ENCODE measurements around the gene H19. TPM values are rescaled to one million over a fixed set of nuclear protein-coding genes. Genes with fewer than 3 reads are reported as not detected.
A peak's percentile ranks its signal among the peaks of the same experiment; 100 is the strongest.

Gene H19
- total RNA-seq, 1 experiment from 2014 or later = 0.10 TPM

GRCh38 chr11:1994121-1994520 lies 3.5 kb downstream of the H19 start:
- H3K4me3 ChIP-seq = no peak overlapping the region
- H3K36me3 ChIP-seq = no peaks in the 10 kb centered on the region
- H3K27me3 ChIP-seq = no peaks in the 10 kb centered on the region
- H3K27ac ChIP-seq = no peak overlapping the region
- no peaks in the 10 kb centered on the region for H3K4me1 ChIP-seq
- no peak for DNase-seq
- no peaks in the 10 kb centered on the region for H3K9me3 ChIP-seq (replicated peaks)

GRCh38 chr11:1992111-1992510 lies 5.5 kb downstream of the H19 start:
- no peak for DNase-seq

GRCh38 chr11:1990872-1991578 lies 6.6 kb downstream of the H19 start:
- Histone ChIP-seq H3K36me3 (no peaks in the 10 kb centered on the region), H3K4me3 (no peak overlapping the region), H3K27ac (no peak overlapping the region), H3K4me1 (no peaks in the 10 kb centered on the region), H3K9me3 (replicated peaks) (no peaks in the 10 kb centered on the region), H3K27me3 (no peaks in the 10 kb centered on the region)
- no peak for DNase-seq

More at GRCh38 chr11:1992111-1992510, 5.5 kb downstream of the H19 start:
- Histone ChIP-seq H3K9me3 (replicated peaks) (no peaks in the 10 kb centered on the region), H3K4me3 (no peak overlapping the region), H3K36me3 (no peaks in the 10 kb centered on the region), H3K27me3 (no peaks in the 10 kb centered on the region), H3K4me1 (no peaks in the 10 kb centered on the region), H3K27ac (no peak overlapping the region)

GRCh38 chr11:1989953-1990352 lies 7.7 kb downstream of the H19 start:
- DNase-seq = no peak
- H3K4me3 ChIP-seq = no peak overlapping the region
- H3K27me3 ChIP-seq = no peaks in the 10 kb centered on the region
- no peaks in the 10 kb centered on the region for H3K9me3 ChIP-seq (replicated peaks)
- no peaks in the 10 kb centered on the region for H3K4me1 ChIP-seq
- H3K36me3 ChIP-seq = no peaks in the 10 kb centered on the region
- no peak overlapping the region for H3K27ac ChIP-seq

GRCh38 chr11:1988667-1989317 lies 8.8 kb downstream of the H19 start:
- peak; percentile 37 to 38 for DNase-seq
- no peak overlapping the region for H3K27ac ChIP-seq

GRCh38 chr11:1988174-1988573 lies 9.5 kb downstream of the H19 start:
- no peak overlapping the region for H3K27ac ChIP-seq
- no peaks in the 10 kb centered on the region for H3K36me3 ChIP-seq
- DNase-seq = no peak
- no peaks in the 10 kb centered on the region for H3K4me1 ChIP-seq
- no peaks in the 10 kb centered on the region for H3K27me3 ChIP-seq
- no peaks in the 10 kb centered on the region for H3K9me3 ChIP-seq (replicated peaks)
- no peak overlapping the region for H3K4me3 ChIP-seq

More at GRCh38 chr11:1988667-1989317, 8.8 kb downstream of the H19 start:
- Histone ChIP-seq H3K27me3 (no peaks in the 10 kb centered on the region), H3K4me3 (no peak overlapping the region), H3K36me3 (no peaks in the 10 kb centered on the region), H3K4me1 (no peaks in the 10 kb centered on the region), H3K9me3 (replicated peaks) (no peaks in the 10 kb centered on the region)

GRCh38 chr11:1987024-1987423 lies 10.6 kb downstream of the H19 start:
- no peaks in the 10 kb centered on the region for H3K9me3 ChIP-seq (replicated peaks)
- H3K36me3 ChIP-seq = no peaks in the 10 kb centered on the region
- H3K27ac ChIP-seq = no peak overlapping the region
- no peaks in the 10 kb centered on the region for H3K27me3 ChIP-seq
- DNase-seq = no peak
- H3K4me1 ChIP-seq = no peaks in the 10 kb centered on the region
- H3K4me3 ChIP-seq = no peak overlapping the region

- H3K27ac ChIP-seq = no peak overlapping the region; the same call in 1 of the 2 replicates
- no peak overlapping the region for H3K4me3 ChIP-seq
- H3K36me3 ChIP-seq = no peaks in the 10 kb centered on the region
- no peaks in the 10 kb centered on the region for H3K27me3 ChIP-seq
- no peaks in the 10 kb centered on the region for H3K9me3 ChIP-seq (replicated peaks)
- no peaks in the 10 kb centered on the region for H3K4me1 ChIP-seq
- peak; percentile 8 to 10 for DNase-seq
Observed at GRCh38 chr11:1983601-1983961, 14.1 kb downstream of the H19 start.

GRCh38 chr11:1982873-1983600 lies 14.6 kb downstream of the H19 start:
- H3K36me3 ChIP-seq = no peaks in the 10 kb centered on the region
- no peaks in the 10 kb centered on the region for H3K27me3 ChIP-seq
- H3K9me3 ChIP-seq (replicated peaks) = no peaks in the 10 kb centered on the region
- no peaks in the 10 kb centered on the region for H3K4me1 ChIP-seq
- DNase-seq = no peak
- no peak overlapping the region; the same call in 1 of the 2 replicates for H3K27ac ChIP-seq
- no peak overlapping the region for H3K4me3 ChIP-seq

- no peak overlapping the region for H3K4me3 ChIP-seq
- DNase-seq = peak in 1 of 2 experiments; percentile 54
- H3K9me3 ChIP-seq (replicated peaks) = no peaks in the 10 kb centered on the region
- H3K36me3 ChIP-seq = no peaks in the 10 kb centered on the region
- no peak overlapping the region for H3K27ac ChIP-seq
- H3K27me3 ChIP-seq = no peaks in the 10 kb centered on the region
- no peaks in the 10 kb centered on the region for H3K4me1 ChIP-seq
Observed at GRCh38 chr11:1979607-1980006, 18.0 kb downstream of the H19 start.

GRCh38 chr11:1978720-1979473 lies 18.7 kb downstream of the H19 start:
- H3K27ac ChIP-seq = no peak overlapping the region
- no peak overlapping the region for H3K4me3 ChIP-seq
- DNase-seq = peak in 1 of 2 experiments; percentile 38
- H3K4me1 ChIP-seq = no peaks in the 10 kb centered on the region
- H3K36me3 ChIP-seq = no peaks in the 10 kb centered on the region
- H3K9me3 ChIP-seq (replicated peaks) = no peaks in the 10 kb centered on the region
- no peaks in the 10 kb centered on the region for H3K27me3 ChIP-seq

GRCh38 chr11:1975185-1975584 lies 22.5 kb downstream of the H19 start:
- no peak for DNase-seq
- no peaks in the 10 kb centered on the region for H3K4me1 ChIP-seq
- H3K27me3 ChIP-seq = no peaks in the 10 kb centered on the region
- no peak overlapping the region for H3K4me3 ChIP-seq
- no peaks in the 10 kb centered on the region for H3K9me3 ChIP-seq (replicated peaks)
- H3K27ac ChIP-seq = no peak overlapping the region
- H3K36me3 ChIP-seq = no peaks in the 10 kb centered on the region

GRCh38 chr11:1970956-1971355 lies 26.7 kb downstream of the H19 start:
- Histone ChIP-seq H3K27ac (no peak overlapping the region), H3K36me3 (no peaks in the 10 kb centered on the region), H3K27me3 (no peaks in the 10 kb centered on the region), H3K9me3 (replicated peaks) (no peaks in the 10 kb centered on the region), H3K4me3 (no peak overlapping the region), H3K4me1 (no peaks in the 10 kb centered on the region)
- peak in 1 of 2 experiments; percentile 1 for DNase-seq

GRCh38 chr11:1969776-1970175 lies 27.9 kb downstream of the H19 start:
- H3K27ac ChIP-seq = no peak overlapping the region
- H3K27me3 ChIP-seq = no peaks in the 10 kb centered on the region
- H3K9me3 ChIP-seq (replicated peaks) = no peaks in the 10 kb centered on the region
- H3K4me3 ChIP-seq = no peak overlapping the region
- DNase-seq = no peak
- no peaks in the 10 kb centered on the region for H3K36me3 ChIP-seq
- no peaks in the 10 kb centered on the region for H3K4me1 ChIP-seq

- DNase-seq = no peak
- H3K9me3 ChIP-seq (replicated peaks) = no peaks in the 10 kb centered on the region
- H3K4me1 ChIP-seq = no peaks in the 10 kb centered on the region
- H3K36me3 ChIP-seq = no peaks in the 10 kb centered on the region
- no peak overlapping the region for H3K4me3 ChIP-seq
- no peak overlapping the region for H3K27ac ChIP-seq
- H3K27me3 ChIP-seq = no peaks in the 10 kb centered on the region
Observed at GRCh38 chr11:1969035-1969434, 28.6 kb downstream of the H19 start.

Measured in SJCRH30 (cell line).